ACC112 (cell line): ENCODE results near the gene FARP2.
"Not testable (repeated sequence)": the region's sequence is repeated elsewhere in the genome, so short reads cannot be mapped to it uniquely, and the experiment has no call there.

Experiments
- H2AFZ ChIP-seq: fragments of 200-600 bp; sonication (generic); one replicate; pipeline ENCODE4 v1.6.0; 2017; ENCODE audit warnings: antibody characterized with exemption, low read length; ENCODE audit not compliant: unreplicated experiment
- H3K27ac ChIP-seq: fragments of 200-600 bp; sonication (generic); 2 replicates; pipeline ENCODE4 v1.5.1; 2014; ENCODE audit warnings: low read depth, mild to moderate bottlenecking, antibody characterized with exemption, low read length, moderate library complexity
- H3K27me3 ChIP-seq: fragments of 200-600 bp; sonication (generic); 2 replicates; pipeline ENCODE4 v1.6.1; 2014; ENCODE audit warnings: mild to moderate bottlenecking, antibody characterized with exemption, low read length, moderate library complexity, mixed read lengths; ENCODE audit not compliant: insufficient read depth
- H3K36me3 ChIP-seq: fragments of 200-600 bp; sonication (generic); 2 replicates; pipeline ENCODE4 v1.6.1; 2016; ENCODE audit warnings: mild to moderate bottlenecking, antibody characterized with exemption, low read length, moderate library complexity, mixed read lengths; ENCODE audit not compliant: insufficient read depth
- H3K4me1 ChIP-seq: fragments of 200-600 bp; sonication (generic); one replicate; pipeline ENCODE4 v1.6.1; 2016; ENCODE audit warnings: low read length, mixed read lengths; ENCODE audit not compliant: insufficient read depth, unreplicated experiment, control insufficient read depth
- H3K4me3 ChIP-seq: fragments of 200-600 bp; sonication (generic); 2 replicates; pipeline ENCODE4 v1.5.1; 2014; ENCODE audit warnings: mild to moderate bottlenecking, low read depth, low read length
- H3K79me2 ChIP-seq: fragments of 200-600 bp; sonication (generic); one replicate; pipeline ENCODE4 v1.6.0; 2016; ENCODE audit warnings: low read length; ENCODE audit not compliant: control insufficient read depth, unreplicated experiment, insufficient read depth

FARP2 gene

GRCh38 chr2:241505086-241505780, 149.1 kb downstream of the FARP2 start:
- Histone ChIP-seq H3K79me2 (peaks cover 80% of the 10 kb centered on the region), H3K36me3 (no peaks in the 10 kb centered on the region), H3K4me1 (peaks cover 18% of the 10 kb centered on the region), H2AFZ (no peak overlapping the region), H3K27me3 (no peaks in the 10 kb centered on the region), H3K27ac (no peak overlapping the region), H3K4me3 (no peak overlapping the region)

GRCh38 chr2:241505781-241506201, 149.7 kb downstream of the FARP2 start:
- peaks cover 77% of the 10 kb centered on the region for H3K79me2 ChIP-seq
- H3K27me3 ChIP-seq, result no peaks in the 10 kb centered on the region
- H3K36me3 ChIP-seq, result peaks cover 1% of the 10 kb centered on the region; the same call in 1 of the 2 replicates
- H3K4me1 ChIP-seq, result peaks cover 18% of the 10 kb centered on the region
- H3K27ac ChIP-seq, result no peak overlapping the region
- H2AFZ ChIP-seq, result no peak overlapping the region
- no peak overlapping the region; the same call in 1 of the 2 replicates for H3K4me3 ChIP-seq

DNA sequence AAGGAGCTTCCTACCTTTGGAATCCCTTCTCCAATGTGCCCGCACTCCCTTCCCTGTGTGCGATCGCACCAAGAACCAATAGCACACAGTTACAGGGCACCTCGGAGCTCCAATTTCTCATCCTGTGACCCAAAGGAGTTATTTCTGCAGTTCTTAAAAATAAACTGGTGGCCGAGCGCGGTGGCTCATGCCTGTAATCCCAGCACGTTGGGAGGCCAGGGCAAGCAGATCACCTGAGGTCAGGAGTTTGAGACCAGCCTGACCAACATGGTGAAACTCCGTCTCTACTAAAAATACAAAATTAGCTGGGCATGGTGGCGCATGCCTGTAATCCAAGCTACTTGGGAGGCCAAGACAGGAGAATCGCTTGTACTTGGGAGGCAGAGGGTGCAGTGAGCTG, 150.2 kb downstream of the FARP2 start:
- Histone ChIP-seq H3K4me3 (peak overlapping the region; percentile 93), H3K4me1 (peaks cover 18% of the 10 kb centered on the region), H3K79me2 (peaks cover 73% of the 10 kb centered on the region)
- not testable (repeated sequence) for H3K27ac ChIP-seq, H3K36me3 ChIP-seq, H3K27me3 ChIP-seq, H2AFZ ChIP-seq

GRCh38 chr2:241506793-241507429, 150.8 kb downstream of the FARP2 start:
- Histone ChIP-seq H3K27me3 (no peaks in the 10 kb centered on the region), H3K27ac (no peak overlapping the region), H2AFZ (no peak overlapping the region), H3K4me1 (peaks cover 18% of the 10 kb centered on the region), H3K36me3 (peaks cover 7% of the 10 kb centered on the region), H3K4me3 (peak overlapping the region; percentile 93), H3K79me2 (peaks cover 68% of the 10 kb centered on the region)

- Histone ChIP-seq H3K4me3 (peak overlapping the region; percentile 93), H3K27me3 (no peaks in the 10 kb centered on the region), H3K4me1 (peaks cover 18% of the 10 kb centered on the region), H3K79me2 (peaks cover 61% of the 10 kb centered on the region), H3K36me3 (peaks cover 7% of the 10 kb centered on the region), H2AFZ (peak overlapping the region; percentile 62), H3K27ac (no peak overlapping the region)
These were observed 151.6 kb downstream of the FARP2 start for GRCh38 chr2:241507430-241508239.

DNA sequence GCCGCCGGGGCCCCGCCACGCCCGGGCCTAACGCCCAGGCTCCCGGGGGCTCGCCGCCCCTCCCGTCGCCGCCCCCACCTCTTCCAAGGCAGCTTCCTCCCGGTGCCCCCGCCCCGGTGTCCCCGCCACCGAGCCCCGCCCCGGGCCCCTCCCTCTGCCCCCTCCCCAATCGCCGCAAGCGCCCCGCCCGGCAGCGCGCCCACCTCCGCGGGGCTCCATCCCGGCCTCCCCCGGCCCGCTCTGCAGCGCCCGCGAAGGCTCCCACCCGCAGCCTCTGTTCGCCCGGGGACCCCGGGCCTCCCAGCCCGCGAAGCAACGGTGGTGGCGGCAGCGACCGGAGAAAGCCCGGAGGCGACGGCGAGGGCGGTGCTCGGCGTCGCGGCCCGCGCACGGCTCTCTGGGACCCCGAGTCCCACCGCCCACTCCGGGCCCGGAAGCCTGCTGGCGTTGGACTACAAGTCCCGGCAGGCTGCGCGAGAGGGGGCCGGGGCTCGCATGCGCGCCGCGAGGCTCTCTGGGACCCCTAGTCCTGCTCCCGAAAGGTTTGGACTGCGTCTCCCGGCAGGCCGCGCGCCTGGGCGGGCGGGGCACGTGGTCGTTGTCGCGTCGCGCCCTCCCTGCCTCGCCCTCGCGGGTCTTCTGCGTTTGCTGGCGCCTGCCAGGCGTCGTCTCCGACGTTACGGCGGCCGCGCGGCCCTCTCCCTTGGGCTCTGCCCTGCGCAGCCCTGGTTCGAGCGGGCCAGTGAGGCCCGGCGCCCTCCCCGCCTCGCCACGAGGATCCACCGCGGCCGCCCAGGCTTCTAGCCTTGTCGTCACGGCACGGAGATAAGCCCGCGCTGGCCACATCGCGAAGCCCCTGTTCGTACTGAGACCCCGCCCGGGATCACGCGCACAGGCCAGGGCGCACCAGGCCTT, 152.4 kb downstream of the FARP2 start, which contains the start of gene STK25:
Gene STK25 (minus strand): TSS at position 345 of the 915 bp plus-strand sequence. CDS start 549 bp downstream, outside the sequence.
- Histone ChIP-seq H2AFZ (peak within 1 kb of the TSS; percentile 62), H3K27ac (peak within 1 kb of the TSS; percentile 68), H3K79me2 (peaks cover 58% of the 10 kb centered on the region)

GRCh38 chr2:241509155-241509784, 153.2 kb downstream of the FARP2 start:
- Histone ChIP-seq H3K79me2 (peaks cover 51% of the 10 kb centered on the region), H3K27ac (peak overlapping the region; percentile 68), H3K4me3 (peak overlapping the region; percentile 93), H2AFZ (peak overlapping the region; percentile 55), H3K4me1 (peaks cover 18% of the 10 kb centered on the region), H3K27me3 (no peaks in the 10 kb centered on the region), H3K36me3 (peaks cover 7% of the 10 kb centered on the region)

More for the DNA sequence above, 152.4 kb downstream of the FARP2 start, which contains the start of gene STK25:
- Histone ChIP-seq H3K4me1 (peaks cover 18% of the 10 kb centered on the region), H3K4me3 (peak within 1 kb of the TSS; percentile 93), H3K36me3 (peaks cover 7% of the 10 kb centered on the region), H3K27me3 (no peaks in the 10 kb centered on the region)

DNA sequence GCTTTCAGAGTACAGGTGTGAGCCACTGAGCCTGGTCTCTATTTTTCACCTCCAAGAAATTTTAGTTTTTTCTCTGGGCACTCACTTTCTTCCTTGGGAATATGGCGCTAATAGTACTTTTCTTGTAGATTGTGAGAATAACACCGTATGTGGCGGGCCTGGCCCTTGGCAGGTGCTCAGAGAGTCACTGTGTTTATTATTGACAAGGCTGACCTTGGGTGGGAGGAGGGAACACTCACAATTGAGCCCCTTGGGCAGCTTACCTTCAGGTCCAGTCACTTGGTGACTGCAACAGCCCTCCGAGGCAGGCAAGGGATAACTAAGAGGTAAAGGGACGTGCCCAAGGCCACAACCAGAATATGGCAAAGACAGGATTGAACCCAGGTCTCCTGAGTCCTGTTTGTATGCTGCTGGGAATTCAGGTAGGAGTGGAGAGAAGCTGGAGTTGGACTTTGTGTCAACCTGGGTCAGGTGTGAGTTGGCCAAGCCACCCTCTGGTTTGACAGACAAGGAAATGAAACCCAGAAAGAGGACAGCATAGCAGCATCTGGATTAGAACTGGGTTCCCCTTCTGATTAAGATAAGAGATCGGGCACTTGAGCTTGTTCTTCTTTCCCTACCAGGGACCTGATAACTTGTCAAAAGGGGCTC, 155.1 kb downstream of the FARP2 start:
- no peaks in the 10 kb centered on the region for H3K27me3 ChIP-seq
- H3K4me1 ChIP-seq, result peaks cover 12% of the 10 kb centered on the region
- H2AFZ ChIP-seq, result no peak overlapping the region
- peaks cover 7% of the 10 kb centered on the region for H3K36me3 ChIP-seq
- no peak overlapping the region for H3K4me3 ChIP-seq
- no peak overlapping the region for H3K27ac ChIP-seq
- peaks cover 32% of the 10 kb centered on the region for H3K79me2 ChIP-seq

DNA sequence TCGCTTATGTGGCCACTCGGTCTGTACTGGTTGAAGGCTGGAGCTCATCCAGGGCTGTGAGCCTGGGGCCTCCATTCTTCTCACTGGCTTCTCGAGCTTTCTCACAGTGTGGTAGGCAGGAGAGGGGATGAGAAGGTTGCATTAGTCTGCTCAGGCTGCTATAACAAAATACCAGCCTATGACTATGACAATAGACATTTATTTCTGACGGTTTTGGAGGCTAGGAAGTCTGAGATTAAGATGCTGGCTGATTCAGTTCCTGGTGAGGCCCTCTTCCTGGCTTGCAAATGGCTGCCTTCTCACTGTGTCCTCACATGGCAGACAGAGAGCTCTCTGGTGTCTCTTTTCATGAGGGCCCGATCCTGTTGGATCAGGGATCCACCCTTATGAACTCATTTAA, 158.5 kb downstream of the FARP2 start:
- no peak overlapping the region for H3K4me3 ChIP-seq
- peaks cover 5% of the 10 kb centered on the region for H3K79me2 ChIP-seq
- H3K27ac ChIP-seq, result no peak overlapping the region
- no peaks in the 10 kb centered on the region for H3K27me3 ChIP-seq
- H3K36me3 ChIP-seq, result peaks cover 7% of the 10 kb centered on the region
- no peak overlapping the region for H2AFZ ChIP-seq
- H3K4me1 ChIP-seq, result peaks cover 5% of the 10 kb centered on the region
